Activated CD4-positive, alpha-beta T cell treated with anti-CD3 and anti-CD28 coated beads, Interleukin-2, Interleukin-6, amounts not matched to agents 100 ng/mL and 50 ng/mL, durations not matched to agents 16 hours and 8 hours (primary cell): ENCODE data around the gene PAPSS1.
"Not testable (repeated sequence)": the region's sequence is repeated elsewhere in the genome, so short reads cannot be mapped to it uniquely, and the experiment has no call there.

ENCODE experiments used
- DNase-seq: peaks from one replicate; pipeline ENCODE4 v3.0.0-alpha.2; 2020

The PAPSS1 gene

GRCh38 chr4:107685740-107686139 is 34.3 kb downstream of the PAPSS1 start:
- no peak for DNase-seq

GRCh38 chr4:107683873-107684272 is 36.2 kb downstream of the PAPSS1 start:
- DNase-seq, result no peak

GRCh38 chr4:107682306-107682705 is 37.7 kb downstream of the PAPSS1 start:
- DNase-seq, result no peak

GRCh38 chr4:107669068-107669467 is 51.0 kb downstream of the PAPSS1 start:
- no peak for DNase-seq

- no peak for DNase-seq
Measured at GRCh38 chr4:107666134-107666533, 53.9 kb downstream of the PAPSS1 start.

GRCh38 chr4:107665001-107665400 is 55.0 kb downstream of the PAPSS1 start:
- DNase-seq, result no peak

- no peak for DNase-seq
Measured at GRCh38 chr4:107658400-107659336, 61.4 kb downstream of the PAPSS1 start.

GRCh38 chr4:107655289-107655688 is 64.7 kb downstream of the PAPSS1 start:
- DNase-seq, result peak; percentile 21

GRCh38 chr4:107654694-107655093 is 65.3 kb downstream of the PAPSS1 start:
- no peak for DNase-seq

GRCh38 chr4:107651408-107651807 is 68.6 kb downstream of the PAPSS1 start:
- DNase-seq, result not testable (repeated sequence)

- DNase-seq, result no peak
Measured at GRCh38 chr4:107650251-107650650, 69.8 kb downstream of the PAPSS1 start.

- no peak for DNase-seq
Measured at GRCh38 chr4:107648178-107648991, 71.6 kb downstream of the PAPSS1 start.

- no peak for DNase-seq
Measured at GRCh38 chr4:107647591-107647990, 72.4 kb downstream of the PAPSS1 start.

GRCh38 chr4:107645604-107646003 is 74.4 kb downstream of the PAPSS1 start:
- no peak for DNase-seq

GRCh38 chr4:107643021-107643420 is 77.0 kb downstream of the PAPSS1 start:
- DNase-seq, result no peak

- DNase-seq, result no peak
Measured at GRCh38 chr4:107640878-107641277, 79.2 kb downstream of the PAPSS1 start.

GRCh38 chr4:107640197-107640596 is 79.8 kb downstream of the PAPSS1 start:
- DNase-seq, result no peak

- DNase-seq, result no peak
Measured at GRCh38 chr4:107635735-107636134, 84.3 kb downstream of the PAPSS1 start.

GRCh38 chr4:107631560-107631959 is 88.5 kb downstream of the PAPSS1 start:
- no peak for DNase-seq

- no peak for DNase-seq
Measured at GRCh38 chr4:107630185-107630705, 89.8 kb downstream of the PAPSS1 start.

- DNase-seq, result no peak
Measured at GRCh38 chr4:107629318-107629717, 90.7 kb downstream of the PAPSS1 start.

- no peak for DNase-seq
Measured at GRCh38 chr4:107625391-107625902, 94.6 kb downstream of the PAPSS1 start.

GRCh38 chr4:107624024-107624423 is 96.0 kb downstream of the PAPSS1 start:
- no peak for DNase-seq
